ENCODE results near the gene SGPP2.
"Not testable (repeated sequence)": the region's sequence is repeated elsewhere in the genome, so short reads cannot be mapped to it uniquely, and the experiment has no call there.

Gene SGPP2

DNA sequence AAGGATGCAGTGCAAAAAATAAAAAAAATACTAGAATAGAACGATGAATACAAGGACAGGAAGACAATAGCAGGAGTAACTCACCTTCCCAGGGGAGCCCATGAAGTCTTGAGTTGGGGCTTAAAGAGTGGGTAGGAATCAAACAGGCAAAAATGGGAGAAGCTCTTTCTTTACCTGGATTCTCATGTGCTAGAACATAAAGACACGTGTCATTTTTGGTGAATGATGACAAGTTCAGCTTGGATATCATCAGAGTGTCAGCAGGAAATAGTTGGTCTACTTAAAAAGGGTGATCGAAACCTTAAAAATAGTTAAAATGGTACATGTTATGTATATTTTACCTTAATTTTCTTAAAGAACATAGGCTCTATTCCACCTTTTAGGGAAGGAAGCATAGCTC, 5.7 kb downstream of the SGPP2 start:
- DNase-seq = no peak

DNA sequence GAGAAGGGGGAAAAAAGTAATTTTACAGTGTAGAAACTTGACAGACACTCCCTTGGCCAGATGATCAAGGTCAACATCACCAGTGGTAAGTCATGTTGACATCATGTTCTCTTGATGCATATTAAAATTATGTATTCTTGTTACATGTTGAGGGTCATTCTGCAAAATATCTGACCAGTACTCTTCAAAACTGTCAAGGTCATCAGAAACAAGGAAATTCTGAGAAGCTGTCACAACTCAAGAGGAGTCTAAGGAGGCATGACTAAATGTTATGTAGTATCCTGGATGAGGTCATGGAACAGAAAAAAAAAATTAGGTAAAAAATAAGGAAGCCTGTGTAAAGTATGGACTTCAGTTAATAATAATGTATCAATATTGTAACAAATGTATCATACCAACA, 6.3 kb downstream of the SGPP2 start:
- no peak for DNase-seq

DNA sequence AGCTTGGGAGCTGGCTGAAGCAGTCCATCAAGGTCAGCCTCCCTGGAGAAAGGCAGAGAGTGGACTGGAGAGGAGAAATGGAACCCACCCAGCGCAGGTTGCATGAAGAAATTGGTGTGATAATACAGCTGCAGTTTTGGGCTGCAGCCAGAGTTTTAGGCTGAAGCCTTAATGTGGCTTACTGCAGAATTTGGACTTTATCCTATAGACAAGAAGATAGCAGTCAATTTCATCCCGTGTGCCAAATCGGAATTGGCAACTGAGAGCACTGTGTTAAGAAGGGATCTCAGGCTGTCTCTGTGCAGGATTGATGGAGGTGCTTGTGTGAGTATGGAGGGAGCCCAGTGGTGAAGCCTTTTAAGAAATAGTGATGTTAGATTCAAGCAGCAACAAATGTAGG, 7.5 kb downstream of the SGPP2 start:
- DNase-seq = no peak

DNA sequence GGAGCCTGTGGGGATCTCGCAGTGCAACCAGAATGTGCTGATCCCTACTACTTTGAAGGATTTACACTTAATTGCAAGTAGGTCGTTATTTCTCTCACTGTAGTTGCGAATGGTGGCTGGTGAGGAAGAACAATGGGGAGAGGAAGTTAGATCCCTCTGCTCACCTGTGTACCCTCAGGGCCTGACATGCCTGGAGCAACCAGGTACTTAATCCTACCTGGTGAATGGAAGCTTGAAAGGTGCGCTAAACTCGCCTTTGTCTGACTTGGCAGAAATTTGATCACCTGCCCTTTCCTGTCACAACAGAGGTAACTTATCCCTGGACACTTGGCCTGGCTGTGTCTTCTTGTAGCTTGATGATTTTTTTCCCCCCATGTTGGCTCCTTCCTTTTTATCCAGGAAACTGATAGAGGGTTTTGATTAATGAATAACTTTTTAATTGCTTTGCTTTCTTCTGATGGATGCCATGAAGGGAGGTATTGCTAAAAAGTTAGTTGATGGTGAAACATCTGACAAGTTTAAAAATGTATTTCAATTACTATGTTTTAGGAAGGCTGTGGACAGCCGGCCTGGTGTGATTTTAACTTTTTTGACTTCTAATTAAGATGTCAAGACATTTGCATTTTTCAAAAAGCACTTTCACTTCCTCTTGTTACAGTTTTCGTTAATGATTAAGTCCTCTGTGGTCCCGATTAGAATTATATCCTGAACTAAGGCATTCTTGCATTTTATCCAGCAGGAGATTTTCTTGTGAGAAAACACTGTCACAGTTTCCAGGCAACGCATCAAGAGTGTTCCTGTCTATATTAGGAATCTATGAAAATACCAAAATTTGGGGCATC, 9.2 kb downstream of the SGPP2 start:
- no peak for DNase-seq

DNA sequence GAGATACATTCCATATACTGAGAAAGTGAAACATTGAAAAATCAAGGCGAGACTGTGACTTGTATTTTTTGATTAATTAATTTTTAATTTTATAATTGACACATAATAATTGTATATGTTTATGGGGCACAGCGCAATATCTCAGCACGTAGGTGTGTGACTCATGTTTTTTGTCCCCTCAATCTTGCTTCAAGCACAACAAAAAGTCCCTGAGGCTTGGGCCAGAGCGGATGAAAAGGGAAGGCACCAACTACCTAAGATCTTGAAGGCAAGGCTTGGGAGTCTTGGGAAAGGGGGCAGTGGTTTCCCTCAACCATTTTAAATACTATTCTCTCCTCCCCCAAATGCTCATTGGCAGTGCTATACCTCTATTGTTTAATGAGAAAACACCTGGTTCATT, 9.9 kb downstream of the SGPP2 start:
- DNase-seq = no peak

DNA sequence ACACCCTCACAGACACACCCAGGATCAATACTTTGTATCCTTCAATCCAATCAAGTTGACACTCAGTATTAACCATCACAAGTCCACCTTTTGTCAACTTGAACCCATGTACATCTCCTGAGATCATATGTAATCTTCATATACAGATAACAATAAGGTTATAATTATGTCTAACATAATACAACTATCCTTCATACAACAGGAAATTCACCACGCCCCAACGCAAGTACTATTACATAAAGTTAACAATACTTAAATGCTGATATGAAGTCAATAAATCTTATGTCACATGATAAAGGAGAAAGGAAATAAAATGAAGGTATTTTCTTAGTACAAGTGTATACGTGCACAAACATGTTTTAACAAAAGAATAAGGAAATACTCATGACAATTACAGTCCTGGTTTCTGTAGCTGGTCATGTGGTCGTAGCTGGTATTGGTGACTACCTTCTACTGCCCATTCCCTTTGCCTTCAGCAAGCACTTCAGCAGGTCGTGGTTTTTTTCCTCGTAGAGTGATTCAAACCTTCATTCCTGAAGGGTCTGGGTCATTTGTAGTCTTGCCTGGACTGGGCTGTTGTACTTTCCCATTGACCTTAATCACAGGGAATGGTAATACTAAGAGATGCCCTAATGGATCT, 11.2 kb downstream of the SGPP2 start:
- DNase-seq = not testable (repeated sequence)

DNA sequence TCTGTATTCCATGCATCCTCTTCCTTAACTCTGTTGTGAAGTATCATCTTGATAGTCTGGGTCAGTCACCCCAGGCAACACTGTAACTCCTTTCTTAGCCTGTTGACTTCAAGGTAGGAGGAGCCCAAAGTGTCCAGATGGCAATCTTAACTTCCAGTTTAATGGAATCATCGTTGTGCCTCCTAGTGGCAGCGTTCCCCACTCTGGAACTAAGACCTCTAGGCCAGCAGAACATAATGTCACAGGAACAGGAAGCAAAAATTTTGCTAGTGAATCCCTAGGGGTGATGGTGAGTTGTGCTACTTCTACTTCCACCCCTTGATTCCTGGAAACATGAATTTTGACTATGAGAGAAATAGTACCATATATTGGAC, 11.7 kb downstream of the SGPP2 start:
- no peak for DNase-seq

DNA sequence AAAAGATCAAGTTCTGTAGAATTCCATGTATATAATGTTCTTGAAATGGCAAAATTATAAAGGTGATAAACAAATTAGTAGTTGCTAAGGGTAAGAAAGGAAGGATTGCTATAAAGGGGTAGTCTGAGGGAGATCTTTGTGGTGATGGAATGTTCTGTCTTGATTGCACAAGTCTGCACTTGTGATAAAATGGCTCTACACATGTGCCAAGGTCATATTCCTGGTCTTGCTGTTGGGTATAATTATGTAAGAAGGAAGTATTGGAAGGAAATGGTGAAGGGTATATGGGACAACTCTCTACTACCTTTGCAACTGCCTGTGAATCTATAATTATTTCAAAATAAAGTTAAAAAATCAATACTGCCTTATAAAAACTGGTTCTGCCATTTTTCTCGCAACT, 15.3 kb downstream of the SGPP2 start:
- no peak for DNase-seq

DNA sequence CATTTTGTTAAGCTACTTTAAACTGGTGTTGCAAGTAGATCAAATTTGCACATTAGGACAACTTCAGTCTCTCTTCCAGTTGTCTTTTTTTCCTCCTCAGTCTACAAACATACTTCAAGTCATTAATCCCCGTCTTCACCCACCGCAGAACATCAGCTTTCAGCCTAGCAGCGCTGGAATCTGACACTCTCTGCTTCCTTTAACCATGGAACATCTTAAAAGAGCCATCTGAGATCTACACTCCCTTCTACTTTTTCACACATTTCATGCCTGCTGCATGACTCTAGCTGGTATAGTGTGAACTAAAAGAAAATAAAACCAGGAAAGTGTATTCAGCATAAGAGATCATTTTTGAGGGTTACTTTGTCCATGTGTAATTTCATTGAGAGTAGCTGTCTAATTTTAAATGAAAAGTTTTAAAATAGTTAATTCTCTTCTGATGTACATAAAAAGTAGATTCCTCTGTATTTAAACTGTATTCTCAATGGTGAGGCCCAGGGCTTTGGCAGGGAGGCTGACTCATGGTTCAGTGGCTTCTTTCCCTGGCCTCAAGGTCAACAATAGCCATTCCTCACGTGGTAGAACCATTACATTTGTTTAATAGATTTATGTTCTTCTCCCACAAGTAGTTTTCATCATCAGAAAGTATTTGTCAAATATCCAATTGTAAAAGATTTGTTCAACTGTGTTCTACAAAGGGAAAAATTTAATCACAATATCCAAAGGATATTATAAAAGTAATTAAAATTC, 16.5 kb downstream of the SGPP2 start:
- DNase-seq = no peak

DNA sequence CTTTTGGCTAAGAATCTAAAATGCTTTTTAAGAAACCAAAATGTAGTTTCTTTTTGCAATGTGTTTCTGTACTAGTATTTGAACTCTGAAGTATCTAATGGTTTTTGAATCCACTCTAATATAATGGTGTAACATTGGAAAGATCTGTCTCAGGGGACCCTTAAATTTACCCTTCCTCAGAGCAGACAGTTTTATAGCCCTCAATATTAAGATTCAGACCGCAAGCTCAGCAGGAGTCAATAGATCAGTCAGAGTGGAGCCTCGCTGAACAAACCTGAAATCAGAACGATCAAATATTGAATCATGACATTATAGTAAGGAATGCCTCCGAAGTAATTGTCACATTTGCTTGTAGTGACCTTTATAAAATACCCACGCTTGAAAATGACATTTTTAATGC, 18.3 kb downstream of the SGPP2 start:
- no peak for DNase-seq

DNA sequence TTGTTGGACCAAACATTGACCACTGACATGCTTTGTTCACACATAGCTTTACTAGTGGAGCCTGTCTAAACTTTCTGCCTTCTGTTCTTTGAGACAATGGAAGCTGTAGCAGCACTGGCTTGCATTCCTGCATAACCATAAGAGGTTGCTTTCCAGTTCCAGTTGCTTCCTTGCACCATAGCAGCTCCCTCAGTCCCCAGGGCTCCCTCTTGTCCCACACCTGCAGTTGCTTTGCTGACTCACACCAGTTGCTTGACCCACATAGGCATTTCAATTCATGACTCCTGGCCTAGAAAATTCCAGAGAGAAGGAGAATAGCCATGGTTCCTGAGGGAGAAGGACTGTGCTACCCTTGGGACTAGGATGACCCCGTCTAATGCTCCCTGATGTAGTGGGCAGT, 20.9 kb downstream of the SGPP2 start:
- DNase-seq = no peak

DNA sequence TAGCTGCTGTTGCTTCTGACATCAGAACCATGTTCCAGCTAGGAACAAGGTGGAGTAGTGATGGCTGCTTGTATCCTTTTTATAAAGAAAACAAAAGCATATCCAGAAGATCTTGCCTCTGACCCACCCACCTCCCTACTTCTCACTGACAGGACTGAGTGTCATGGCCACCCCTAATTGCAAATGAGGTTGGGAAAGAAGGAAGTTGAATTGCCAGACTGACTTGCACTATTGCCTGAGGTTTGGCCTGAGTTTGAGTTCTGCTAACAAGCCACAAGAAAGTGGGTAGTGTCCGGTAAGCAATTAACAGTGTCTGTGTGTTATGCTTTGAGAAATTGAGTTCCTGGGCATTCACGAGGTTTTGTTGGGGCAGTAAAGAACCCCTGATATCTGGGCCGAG, 22.8 kb downstream of the SGPP2 start:
- DNase-seq = peak; percentile 4

DNA sequence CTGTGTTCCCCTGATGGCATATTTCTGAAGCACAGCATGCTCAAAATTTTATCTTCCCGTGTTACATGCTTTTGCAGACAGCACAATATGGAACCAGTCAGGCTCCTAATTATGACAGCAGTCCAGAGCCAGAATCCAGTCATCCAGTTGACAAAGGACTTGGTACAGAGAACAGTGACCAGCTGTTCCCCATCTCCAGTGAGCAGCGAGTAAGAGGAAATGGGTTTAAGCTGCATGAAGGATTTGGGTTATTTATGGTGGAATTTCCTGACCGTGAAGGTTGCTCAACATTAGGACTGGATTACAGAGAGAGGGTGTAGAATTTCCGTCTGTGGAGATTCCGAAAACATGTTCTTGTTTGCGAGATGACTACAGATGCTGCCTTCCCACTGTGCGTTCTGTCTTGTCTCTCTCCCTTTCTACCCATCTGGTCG, 24.4 kb downstream of the SGPP2 start:
- DNase-seq = no peak

DNA sequence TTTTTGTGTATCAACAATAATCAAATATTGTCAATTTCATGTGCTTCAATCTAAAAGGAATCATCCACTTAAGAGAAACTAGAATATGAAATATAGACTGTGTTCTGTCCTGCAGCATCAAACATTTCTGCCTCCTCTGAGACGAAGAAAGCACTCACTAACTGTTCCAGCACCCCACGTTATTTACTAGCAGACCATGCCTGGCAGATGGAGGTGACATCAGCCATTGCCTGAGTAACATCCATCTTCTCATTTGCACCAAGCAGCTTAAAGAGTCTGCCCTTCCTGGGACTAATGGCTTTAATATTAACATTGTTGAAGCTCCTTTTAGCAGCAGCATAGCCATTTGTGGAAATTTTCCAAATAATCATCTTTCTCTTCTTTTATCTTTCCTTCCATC, 25.7 kb downstream of the SGPP2 start:
- no peak for DNase-seq

DNA sequence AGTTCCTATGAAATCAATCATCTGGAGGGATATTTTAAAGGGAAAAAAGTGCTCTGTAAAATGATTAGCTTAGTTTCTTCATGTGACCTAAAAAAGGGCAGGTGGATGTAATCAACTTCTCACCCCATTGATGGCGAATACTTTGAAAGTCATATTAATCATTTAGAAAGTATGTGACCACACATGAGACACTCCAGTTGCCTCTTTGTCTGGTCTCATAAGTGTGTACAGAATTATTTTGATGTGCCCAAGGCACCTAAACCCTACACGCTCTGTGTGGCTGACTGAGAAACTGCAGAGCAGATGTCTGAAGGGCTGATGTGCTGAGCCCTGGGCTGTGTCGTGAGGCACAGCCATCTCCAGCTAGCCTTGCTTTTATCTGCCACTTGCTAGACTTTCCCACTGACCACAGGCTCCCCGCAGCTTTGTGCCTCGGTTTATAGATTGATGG, 26.9 kb downstream of the SGPP2 start:
- no peak for DNase-seq

DNA sequence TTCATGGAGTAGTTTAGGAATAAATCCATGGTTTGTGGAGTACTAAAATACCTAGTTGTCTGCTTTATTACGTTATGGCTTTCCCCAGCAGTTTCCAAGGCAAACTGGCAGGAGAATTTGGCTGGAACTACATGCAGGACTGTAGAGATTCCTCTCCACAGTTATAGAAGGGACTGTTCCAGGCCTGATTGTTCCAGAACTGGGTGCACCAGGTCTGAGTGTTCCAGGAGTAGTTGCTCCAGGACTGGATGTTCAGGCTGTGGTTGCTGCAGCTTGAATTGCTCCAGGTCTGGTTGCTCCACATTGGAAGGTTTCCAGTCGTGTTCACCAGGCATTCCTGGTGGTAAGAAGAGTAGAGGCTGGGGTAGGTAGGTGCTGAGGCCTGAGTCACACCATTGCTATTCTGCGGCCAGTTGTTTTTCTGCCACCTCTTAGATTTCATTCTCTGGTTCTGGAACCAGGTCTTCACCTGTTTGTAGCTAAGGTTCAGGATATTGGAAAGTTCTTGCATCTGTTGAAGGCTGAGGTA, 28.1 kb downstream of the SGPP2 start:
- DNase-seq = no peak

DNA sequence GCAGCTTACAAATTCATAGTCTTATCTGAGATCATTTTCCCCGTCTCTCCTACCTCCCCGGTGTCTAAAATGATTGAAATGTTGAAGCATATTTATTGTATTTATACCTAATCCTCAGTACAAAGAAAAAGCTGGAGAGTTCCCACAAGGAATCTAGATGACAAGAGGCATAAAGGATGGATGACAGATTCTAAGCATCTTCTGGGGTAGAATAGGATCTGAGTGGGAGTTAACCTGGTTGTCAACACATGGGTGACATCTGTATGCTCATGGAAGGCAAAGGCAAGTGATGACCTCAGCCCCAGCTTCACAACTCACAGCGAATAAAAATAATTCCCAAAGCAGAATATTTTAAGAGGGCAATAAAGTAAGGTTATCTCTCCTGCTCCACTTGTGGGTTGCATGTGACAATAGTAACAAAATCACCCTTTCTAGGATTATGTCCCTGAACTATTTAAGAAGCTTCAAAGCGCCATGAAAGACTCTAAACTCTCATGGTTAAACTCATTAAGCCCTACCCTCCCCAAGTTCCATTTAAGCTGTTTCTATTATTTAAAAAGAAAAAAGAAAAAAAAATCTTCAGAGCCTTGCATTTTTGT, 32.2 kb downstream of the SGPP2 start:
- DNase-seq = no peak

DNA sequence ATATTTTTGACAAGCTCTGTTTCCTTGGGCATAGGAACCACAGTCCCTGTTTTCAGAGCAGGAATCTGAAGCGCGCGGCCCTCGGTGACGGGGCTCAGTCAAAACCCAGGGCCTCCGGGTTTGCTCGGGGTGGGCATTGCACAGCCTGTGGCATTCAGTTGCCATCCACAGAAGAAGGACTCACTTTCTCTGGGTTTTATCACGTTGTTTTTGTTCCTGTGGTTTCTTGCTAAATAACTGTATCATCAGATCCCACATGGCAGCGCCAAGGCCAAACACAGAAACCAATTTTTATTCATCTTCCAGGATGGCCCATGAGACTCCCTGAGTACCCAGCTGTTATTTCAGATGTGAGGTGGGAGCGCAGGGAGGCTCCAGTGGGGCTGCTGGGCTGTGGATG, 35.6 kb downstream of the SGPP2 start:
- DNase-seq = no peak

DNA sequence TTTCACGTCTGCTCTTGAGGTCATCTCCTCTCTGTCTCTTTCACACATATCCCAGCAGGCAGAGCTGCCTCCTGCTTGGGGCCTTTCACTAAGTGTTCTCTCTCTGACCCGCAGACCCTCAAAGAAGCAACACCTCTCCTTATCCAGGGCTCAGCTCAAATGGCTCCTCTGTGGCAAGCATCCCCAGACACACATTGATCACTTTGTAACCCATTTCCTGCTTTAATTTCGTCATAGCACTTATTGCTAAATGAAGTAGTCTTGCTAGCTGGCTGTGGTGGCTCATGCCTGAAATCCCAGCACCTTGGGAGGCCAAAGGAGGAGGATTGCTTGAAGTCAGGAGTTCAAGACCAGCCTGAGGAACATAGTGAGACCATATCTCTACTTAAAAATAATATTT, 41.4 kb downstream of the SGPP2 start:
- DNase-seq = no peak

DNA sequence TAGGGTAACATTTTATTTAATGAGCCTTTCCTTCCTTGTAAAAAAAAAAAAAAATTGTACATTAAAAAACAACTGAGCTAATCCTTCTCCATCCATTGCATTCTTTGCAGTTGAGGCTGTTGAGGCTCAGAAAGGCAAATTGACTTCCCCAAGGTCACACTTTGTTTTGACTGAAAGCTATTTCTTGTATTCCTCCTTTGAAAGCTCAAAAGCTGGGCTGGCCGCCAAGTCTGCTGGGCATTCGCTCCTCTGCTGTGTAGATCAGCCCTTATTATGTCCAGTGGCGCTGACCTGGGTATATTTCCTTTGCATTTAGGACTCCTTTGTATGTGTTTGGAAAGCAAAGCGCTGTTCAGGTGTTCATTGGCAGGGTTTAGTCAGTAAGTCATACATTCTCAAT, 44.0 kb downstream of the SGPP2 start:
- DNase-seq = no peak

DNA sequence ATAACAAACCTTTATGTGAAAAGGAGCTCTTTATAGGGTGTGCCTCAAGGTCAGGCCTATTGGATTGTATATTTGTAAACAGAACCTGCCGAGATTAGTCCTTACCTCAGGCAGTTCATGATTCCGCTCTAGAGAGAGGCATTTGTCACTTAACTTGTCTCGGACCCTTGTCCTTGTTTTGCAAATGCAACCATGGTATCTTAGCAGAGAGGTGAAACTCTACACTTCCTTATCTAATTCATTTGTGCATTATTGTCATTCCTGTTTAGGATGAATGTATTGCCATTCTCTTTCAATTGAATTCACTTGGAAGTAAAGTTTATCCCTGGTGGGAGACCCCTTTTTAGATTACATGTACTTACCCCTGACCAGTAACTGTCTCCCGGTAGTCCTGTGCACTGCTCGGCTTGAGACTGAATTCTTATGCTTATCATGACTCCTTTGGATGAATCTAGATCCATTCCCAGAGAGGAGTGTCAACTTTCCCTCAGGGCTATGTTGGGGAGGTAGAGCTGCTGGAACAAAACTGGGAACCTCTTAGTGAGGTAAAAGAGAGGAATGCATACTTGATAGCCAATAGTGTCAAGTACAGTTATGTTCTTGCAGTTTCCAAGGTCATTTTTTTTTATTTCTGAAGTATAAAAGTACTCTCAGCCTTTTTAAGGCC, 46.6 kb downstream of the SGPP2 start:
- DNase-seq = no peak

DNA sequence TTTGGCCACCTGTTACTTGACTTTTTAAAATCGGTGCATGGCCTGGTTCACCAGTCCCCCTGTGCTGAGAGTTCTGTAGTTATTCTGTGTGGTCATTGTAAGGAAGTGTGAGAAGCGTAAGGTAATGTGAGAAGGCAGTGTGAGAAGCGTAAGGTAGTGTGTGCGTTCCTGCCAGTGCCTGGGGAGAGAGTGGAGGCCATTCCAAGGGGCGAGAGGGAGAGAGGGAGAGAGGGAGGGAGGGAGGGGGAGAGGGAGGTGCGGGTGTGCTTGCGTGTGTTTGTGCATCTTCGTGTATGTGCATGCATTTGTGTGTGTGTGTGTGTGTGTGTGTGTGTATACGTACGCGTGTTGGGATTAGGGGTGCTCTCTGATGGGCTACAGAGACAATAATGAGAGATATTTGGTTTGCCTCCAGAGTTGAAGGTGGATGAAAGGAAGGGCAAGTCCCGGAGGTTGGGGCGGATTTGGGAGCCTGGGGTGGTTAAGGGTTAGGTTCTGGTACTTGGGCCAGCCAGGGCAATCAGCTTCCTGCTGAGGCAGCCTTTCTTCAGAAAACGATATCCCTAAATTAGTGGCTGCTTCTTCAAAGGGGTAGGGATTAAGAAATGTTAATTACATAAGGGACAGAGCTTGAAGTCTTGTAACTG, 53.7 kb downstream of the SGPP2 start:
- DNase-seq = no peak

Data from hematopoietic multipotent progenitor cell treated with erythropoietin and hydrocortisone succinate and interleukin-3 and kit ligand, for 6 days (in vitro differentiated cells).